Activated naive CD4-positive, alpha-beta T cell treated with anti-CD3 and anti-CD28 coated beads for 36 hours (primary cell): Measurements from ENCODE around the gene DNAH3. TPM values are rescaled to one million over a fixed set of nuclear protein-coding genes. Genes with fewer than 3 reads are reported as not detected.
"Not testable (repeated sequence)": the region's sequence is repeated elsewhere in the genome, so short reads cannot be mapped to it uniquely, and the experiment has no call there.

Source experiments
- CTCF ChIA-PET: fragments of 350-600 bp; sonication (Branson Sonifier 250); formaldehyde crosslinking; loops from one replicate; lab custom pipeline; 2021; ENCODE audit warnings: antibody characterized with exemption; lab: Charles Lee
- DNase-seq: peaks from one replicate; pipeline ENCODE4 v3.0.0-alpha.2; 2020
- H3K27ac Mint-ChIP-seq: one replicate; pipeline ENCODE4 v1.8.0; 2021; ENCODE audit warnings: mild to moderate bottlenecking, mixed read lengths
- H3K27me3 Mint-ChIP-seq: one replicate; pipeline ENCODE4 v1.8.0; 2021; ENCODE audit warnings: low read depth, mixed read lengths
- H3K36me3 Mint-ChIP-seq: one replicate; pipeline ENCODE4 v1.8.0; 2021; ENCODE audit warnings: low read depth, mixed read lengths
- H3K4me1 Mint-ChIP-seq: one replicate; pipeline ENCODE4 v1.8.0; 2021; ENCODE audit warnings: low read depth, mixed read lengths
- H3K4me3 Mint-ChIP-seq: one replicate; pipeline ENCODE4 v1.8.0; 2021; ENCODE audit warnings: mild to moderate bottlenecking, moderate library complexity, mixed read lengths
- H3K9me3 Mint-ChIP-seq: one replicate; pipeline ENCODE4 v1.8.0; 2021; ENCODE audit warnings: mixed read lengths
- intact Hi-C: fragments of 100-400 bp; cut with micrococcal nuclease; formaldehyde crosslinking; loops from one replicate; pipeline ENCODE4 v1.15.1; 2023
- total RNA-seq, 2 experiments: library from RNA; stranded (reverse); gene quantifications; one replicate each; pipeline ENCODE4 v1.2.3, GENCODE V29; 2021

The DNAH3 gene
- total RNA-seq, 2 experiments from 2014 or later: not detected

DNA sequence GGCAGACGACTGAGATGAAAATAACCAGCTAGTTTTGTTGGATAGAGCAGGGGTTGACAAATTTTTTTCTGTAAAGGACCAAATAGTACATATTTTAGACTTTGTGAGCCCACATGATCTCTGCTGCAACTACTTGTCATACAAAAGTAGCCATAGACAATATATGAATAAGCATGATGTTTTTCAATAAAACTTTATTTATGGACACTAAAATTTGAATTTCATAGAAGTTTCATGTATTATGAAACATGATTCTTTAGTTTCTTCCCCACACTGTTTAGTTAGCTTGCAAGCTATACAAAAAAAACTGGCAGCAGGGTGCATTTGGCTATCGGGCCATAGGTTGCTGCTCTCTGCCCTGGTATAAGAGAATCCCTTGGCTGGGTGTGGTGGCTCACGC lies 193.5 kb downstream of the DNAH3 start:
- Mint-ChIP-seq H3K27me3 (no peaks in the 10 kb centered on the region), H3K9me3 (no peaks in the 10 kb centered on the region), H3K4me1 (no peaks in the 10 kb centered on the region), H3K36me3 (no peaks in the 10 kb centered on the region), H3K4me3 (no peak overlapping the region), H3K27ac (no peak overlapping the region)
- CTCF ChIA-PET: no interaction called here
- no peak for DNase-seq
- intact Hi-C loops: no loop called here

DNA sequence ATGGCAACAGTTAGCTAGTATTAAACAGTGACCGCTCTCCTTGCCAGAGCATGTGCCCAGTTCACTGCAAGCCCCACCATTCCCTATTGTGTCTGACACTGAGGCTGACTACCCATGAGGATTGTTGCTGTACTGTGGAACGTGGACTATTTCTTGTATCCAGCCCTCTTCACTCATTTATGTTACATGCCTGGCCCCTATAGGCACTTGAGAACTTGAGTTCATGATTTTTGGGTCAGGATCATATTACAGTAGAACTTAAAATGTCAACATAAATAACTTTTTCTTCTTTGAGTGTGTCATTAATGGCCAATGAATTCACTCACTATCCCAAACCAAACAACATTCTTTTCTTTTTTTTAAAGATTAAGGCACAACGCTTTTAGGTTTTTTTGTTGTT lies 194.3 kb downstream of the DNAH3 start:
- H3K27me3 Mint-ChIP-seq: no peaks in the 10 kb centered on the region
- no peaks in the 10 kb centered on the region for H3K9me3 Mint-ChIP-seq
- no peaks in the 10 kb centered on the region for H3K36me3 Mint-ChIP-seq
- CTCF ChIA-PET: interaction anchor here (0.6 kb wide), 1 partner anchor 630 kb away, joined by 3 read pairs; no protein-coding TSS in a partner anchor
- DNase-seq: no peak
- intact Hi-C loops: no loop called here
- H3K4me1 Mint-ChIP-seq: no peaks in the 10 kb centered on the region
- no peak overlapping the region for H3K4me3 Mint-ChIP-seq
- H3K27ac Mint-ChIP-seq: no peak overlapping the region

DNA sequence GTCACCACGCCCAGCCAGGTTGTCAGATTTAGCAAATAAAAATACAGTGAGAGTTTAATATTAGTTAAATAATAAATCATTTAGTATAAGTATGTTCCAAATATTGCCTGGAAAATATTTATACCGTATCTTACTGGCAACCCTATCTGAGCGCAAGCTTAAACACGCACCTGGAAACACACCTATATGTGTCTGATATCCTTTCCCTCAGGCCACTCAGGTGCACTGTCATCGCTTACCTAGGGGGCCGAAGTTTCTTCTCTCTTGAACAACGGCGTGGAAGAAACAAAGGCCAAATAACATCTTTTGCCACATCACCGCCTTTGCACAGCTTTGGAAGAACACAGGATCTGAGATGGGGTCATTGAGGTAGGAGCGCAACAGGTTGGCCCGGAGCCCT lies 196.1 kb downstream of the DNAH3 start:
- intact Hi-C loops: no loop called here
- no peaks in the 10 kb centered on the region for H3K36me3 Mint-ChIP-seq
- CTCF ChIA-PET: no interaction called here

DNA sequence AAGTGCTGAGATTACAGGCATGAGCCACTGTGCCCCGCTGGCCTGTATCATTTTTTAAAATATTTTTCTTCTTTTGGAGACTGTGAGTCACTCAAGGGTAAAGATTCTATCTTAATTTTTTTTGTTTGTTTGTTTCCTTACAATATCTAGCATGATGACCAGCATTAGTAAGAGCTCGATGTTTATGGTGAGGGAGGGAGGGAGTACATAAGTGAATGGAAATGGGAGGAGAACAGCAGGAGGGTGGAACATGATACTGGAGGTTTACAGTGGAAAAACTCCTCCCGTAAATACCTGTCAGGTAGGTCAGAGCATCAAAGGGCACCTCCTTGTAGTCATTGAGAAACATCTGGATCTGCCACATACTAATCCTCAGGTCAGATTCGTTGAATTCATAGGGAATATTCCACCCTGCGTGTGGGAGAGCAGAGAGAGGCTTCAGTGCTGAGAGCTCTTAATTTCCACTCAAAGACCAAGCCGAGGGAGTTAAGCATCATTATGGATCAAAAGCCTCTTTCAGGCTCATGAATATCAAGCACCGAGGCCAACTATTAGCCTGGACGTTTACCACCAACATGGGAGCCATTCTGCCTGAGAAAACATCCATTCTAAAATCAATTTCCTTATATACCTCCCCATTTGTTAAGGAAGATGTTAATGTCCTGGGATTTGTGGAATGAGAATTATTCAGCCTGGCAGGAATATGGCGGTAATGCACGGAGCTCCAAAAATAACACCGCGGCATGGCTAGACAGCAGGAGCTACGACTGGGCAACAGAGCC lies 198.3 kb downstream of the DNAH3 start:
- H3K36me3 Mint-ChIP-seq: no peaks in the 10 kb centered on the region
- no peak overlapping the region for H3K27ac Mint-ChIP-seq
- no peak overlapping the region for H3K4me3 Mint-ChIP-seq
- no peaks in the 10 kb centered on the region for H3K4me1 Mint-ChIP-seq
- no peak for DNase-seq
- CTCF ChIA-PET: no interaction called here
- intact Hi-C loops: no loop called here
- no peaks in the 10 kb centered on the region for H3K9me3 Mint-ChIP-seq
- no peaks in the 10 kb centered on the region for H3K27me3 Mint-ChIP-seq

More for the DNA sequence above, 196.1 kb downstream of the DNAH3 start:
- DNase-seq: no peak
- H3K4me3 Mint-ChIP-seq: no peak overlapping the region
- H3K27ac Mint-ChIP-seq: no peak overlapping the region
- H3K27me3 Mint-ChIP-seq: no peaks in the 10 kb centered on the region
- H3K4me1 Mint-ChIP-seq: no peaks in the 10 kb centered on the region
- no peaks in the 10 kb centered on the region for H3K9me3 Mint-ChIP-seq

DNA sequence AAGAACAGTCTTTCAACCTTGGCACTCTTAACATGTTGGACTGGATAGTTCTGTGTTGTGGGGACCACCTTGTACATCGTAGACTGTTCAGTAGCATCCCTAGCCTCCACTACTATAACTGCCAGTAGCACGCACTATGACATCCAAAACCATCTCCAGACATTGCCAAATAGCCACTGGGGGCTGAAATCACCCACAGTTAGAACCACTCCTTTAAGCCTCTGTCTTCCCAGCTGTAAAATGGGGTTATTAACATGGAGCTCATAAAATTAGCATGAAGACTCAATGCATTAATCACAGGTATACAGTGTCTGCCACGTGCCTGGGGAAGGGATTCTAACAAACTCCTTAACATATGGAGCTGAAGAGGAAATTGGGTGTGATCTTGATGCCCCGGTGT lies 200.4 kb downstream of the DNAH3 start:
- intact Hi-C loops: no loop called here
- no peaks in the 10 kb centered on the region for H3K27me3 Mint-ChIP-seq
- H3K4me3 Mint-ChIP-seq: no peak overlapping the region
- H3K9me3 Mint-ChIP-seq: no peaks in the 10 kb centered on the region
- H3K4me1 Mint-ChIP-seq: no peaks in the 10 kb centered on the region
- CTCF ChIA-PET: interaction anchor here (0.6 to 1.2 kb wide), 2 partner anchors 100 to 144 kb away, joined by 3 to 5 read pairs; partner anchors contain the start of genes ERI2 and REXO5
- H3K27ac Mint-ChIP-seq: no peak overlapping the region
- H3K36me3 Mint-ChIP-seq: no peaks in the 10 kb centered on the region
- DNase-seq: no peak

DNA sequence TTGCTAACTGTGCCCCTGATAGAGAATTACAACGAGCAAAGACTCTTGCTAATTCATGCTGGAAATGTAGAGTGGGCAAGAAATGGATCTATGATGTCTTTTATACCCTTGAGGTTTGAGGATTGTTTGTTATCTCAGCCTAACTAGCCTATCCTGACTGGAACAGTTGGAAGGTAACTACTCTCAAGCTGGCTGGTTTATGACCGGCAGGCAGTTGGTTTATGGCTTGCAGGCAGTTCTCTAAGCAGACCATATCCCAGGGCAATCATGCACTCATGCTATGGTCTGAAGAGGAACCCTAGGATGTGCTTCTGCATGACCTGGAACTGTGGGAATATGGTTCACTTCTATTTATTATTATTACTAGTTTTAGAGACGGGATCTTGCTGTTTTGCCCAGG lies 201.0 kb downstream of the DNAH3 start:
- H3K4me3 Mint-ChIP-seq: no peak overlapping the region
- no peak for DNase-seq
- H3K9me3 Mint-ChIP-seq: no peaks in the 10 kb centered on the region
- H3K36me3 Mint-ChIP-seq: no peaks in the 10 kb centered on the region
- CTCF ChIA-PET: no interaction called here
- H3K27me3 Mint-ChIP-seq: no peaks in the 10 kb centered on the region
- intact Hi-C loops: no loop called here
- H3K4me1 Mint-ChIP-seq: peaks cover 3% of the 10 kb centered on the region
- H3K27ac Mint-ChIP-seq: no peak overlapping the region

DNA sequence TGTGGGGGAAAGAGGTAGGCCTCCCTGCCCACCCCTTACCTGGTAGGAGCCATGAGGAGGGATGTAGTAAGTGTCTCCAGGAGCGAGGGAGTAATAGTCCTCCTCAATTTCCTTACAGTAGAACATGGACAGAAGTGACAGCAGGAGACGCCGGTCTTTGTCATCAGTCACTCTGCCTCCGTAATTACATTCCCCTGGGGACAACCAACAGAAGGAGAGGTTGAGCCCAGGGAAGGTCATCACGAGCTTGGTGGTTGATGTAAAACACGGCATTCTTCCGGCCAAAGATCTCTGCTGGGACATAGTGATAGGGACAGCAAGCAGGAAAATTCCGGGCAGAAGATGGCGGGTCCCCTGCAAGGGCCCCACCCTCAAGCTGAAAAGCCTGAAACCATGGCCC lies 202.2 kb downstream of the DNAH3 start:
- Mint-ChIP-seq H3K27ac (no peak overlapping the region), H3K36me3 (no peaks in the 10 kb centered on the region), H3K4me1 (peaks cover 4% of the 10 kb centered on the region), H3K9me3 (no peaks in the 10 kb centered on the region), H3K4me3 (no peak overlapping the region), H3K27me3 (no peaks in the 10 kb centered on the region)
- no peak for DNase-seq
- intact Hi-C loops: no loop called here
- CTCF ChIA-PET: no interaction called here

DNA sequence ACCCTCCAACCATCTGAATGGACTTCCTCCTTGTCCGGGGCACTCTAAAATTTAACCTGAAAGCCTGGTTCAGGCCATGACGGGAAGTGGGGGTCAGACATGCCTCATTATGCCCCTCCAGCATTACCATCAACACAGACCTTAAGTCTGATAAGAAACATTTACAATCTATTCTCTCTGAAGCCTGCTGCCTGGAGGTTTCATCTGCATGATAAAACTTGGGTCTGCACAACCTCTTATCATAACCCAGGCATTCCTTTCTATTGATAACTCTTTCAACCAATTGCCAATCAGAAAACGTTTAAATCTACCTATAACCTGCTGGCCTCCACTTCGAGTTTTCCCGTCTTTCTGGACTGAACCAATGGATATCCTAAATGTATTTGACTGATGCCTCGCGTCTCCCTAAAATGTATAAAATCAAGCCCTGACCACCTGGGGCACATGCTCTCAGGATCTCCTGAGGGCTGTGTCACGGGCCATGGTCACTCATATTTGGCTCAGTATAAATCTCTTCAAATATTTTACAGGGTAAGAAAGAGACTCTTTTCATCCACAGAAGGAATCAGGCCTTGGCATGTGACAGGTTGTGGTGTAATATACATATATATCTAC lies 204.5 kb downstream of the DNAH3 start:
- H3K36me3 Mint-ChIP-seq: no peaks in the 10 kb centered on the region
- no peak overlapping the region for H3K4me3 Mint-ChIP-seq
- intact Hi-C loops: no loop called here
- H3K4me1 Mint-ChIP-seq: peaks cover 16% of the 10 kb centered on the region
- H3K27me3 Mint-ChIP-seq: no peaks in the 10 kb centered on the region
- H3K27ac Mint-ChIP-seq: no peak overlapping the region
- H3K9me3 Mint-ChIP-seq: no peaks in the 10 kb centered on the region
- CTCF ChIA-PET: no interaction called here
- no peak for DNase-seq

DNA sequence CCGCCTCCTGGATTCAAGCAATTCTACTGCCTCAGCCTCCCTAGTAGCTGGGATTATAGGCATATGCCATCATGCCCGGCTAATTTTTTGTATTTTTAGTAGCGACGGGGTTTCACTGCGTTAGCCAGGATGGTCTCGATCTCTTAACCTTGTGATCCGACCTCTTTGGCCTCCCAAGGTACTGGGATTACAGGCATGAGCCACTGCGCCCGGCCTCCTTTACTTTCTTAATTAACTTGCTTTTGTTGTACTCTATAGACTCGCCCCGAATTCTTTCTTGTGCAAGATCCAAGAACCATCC lies 205.1 kb downstream of the DNAH3 start:
- DNase-seq, H3K27me3 Mint-ChIP-seq, H3K4me3 Mint-ChIP-seq, CTCF ChIA-PET, H3K9me3 Mint-ChIP-seq, H3K36me3 Mint-ChIP-seq, H3K27ac Mint-ChIP-seq: not testable (repeated sequence)
- H3K4me1 Mint-ChIP-seq: peaks cover 19% of the 10 kb centered on the region
- intact Hi-C loops: loop anchor here (1.0 kb wide), 1 partner anchor 95 kb away; no protein-coding TSS in a partner anchor

DNA sequence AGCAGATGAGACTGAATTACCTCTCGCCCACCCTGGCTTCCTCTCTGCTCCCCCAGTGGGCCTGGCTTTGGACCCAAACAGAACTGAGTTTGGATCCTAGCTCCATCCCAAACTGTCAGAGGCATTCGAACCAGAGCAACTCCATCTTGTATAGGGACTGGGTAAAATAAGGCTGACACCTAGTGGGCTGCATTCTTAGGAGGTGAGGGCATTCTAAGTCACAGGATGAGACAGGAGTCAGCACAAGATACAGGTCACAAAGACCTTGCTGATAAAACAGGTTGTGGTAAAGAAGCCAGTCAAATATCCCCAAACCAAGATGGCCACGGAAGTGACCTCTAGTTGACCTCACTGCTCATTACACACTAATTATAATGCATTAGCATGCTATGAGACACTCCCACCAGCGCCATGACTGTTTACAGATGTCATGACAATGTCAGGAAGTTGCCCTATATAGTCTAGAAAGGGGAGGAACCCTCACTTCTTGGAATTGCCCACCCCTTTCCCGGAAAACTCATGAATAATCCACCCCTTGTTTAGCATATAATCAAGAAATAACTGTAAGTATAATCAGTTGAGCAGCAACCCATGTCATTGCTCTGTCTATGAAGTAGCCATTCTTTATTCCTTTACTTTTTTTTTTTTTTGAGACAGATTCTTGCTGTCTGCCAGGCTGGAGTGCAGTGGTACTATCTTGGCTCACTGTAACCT lies 205.6 kb downstream of the DNAH3 start:
- Mint-ChIP-seq H3K4me1 (peaks cover 19% of the 10 kb centered on the region), H3K36me3 (no peaks in the 10 kb centered on the region), H3K27ac (no peak overlapping the region), H3K4me3 (no peak overlapping the region), H3K9me3 (no peaks in the 10 kb centered on the region), H3K27me3 (no peaks in the 10 kb centered on the region)
- intact Hi-C loops: loop anchor here (1.0 kb wide), 1 partner anchor 95 kb away; no protein-coding TSS in a partner anchor
- DNase-seq: peak; percentile 58
- CTCF ChIA-PET: interaction anchor here (1.1 kb wide), 1 partner anchor 95 kb away, joined by 6 read pairs; no protein-coding TSS in a partner anchor

DNA sequence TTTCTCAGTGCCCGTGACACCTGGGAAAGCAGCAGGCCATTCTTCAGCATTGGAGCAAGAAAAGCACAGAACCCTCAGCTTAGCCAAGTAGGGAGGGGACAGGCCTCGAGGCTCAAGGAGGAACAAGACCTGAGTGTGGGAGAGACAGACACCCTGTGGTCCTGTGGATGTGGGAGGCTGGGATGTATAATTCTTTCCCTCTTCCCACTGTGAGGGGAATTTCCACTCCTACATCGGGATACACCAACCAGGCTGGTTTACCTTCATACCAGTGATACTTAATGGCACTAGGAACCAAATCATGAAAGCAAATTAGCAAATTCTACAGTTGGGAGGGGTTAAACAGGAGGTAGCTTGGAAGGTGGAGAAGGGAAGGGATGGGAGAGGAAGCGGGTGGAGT lies 208.4 kb downstream of the DNAH3 start:
- no peak overlapping the region for H3K27ac Mint-ChIP-seq
- intact Hi-C loops: no loop called here
- CTCF ChIA-PET: interaction anchor here (0.6 to 1.3 kb wide), 4 partner anchors 31 to 1376 kb away, joined by 3 to 5 read pairs (median 4); no protein-coding TSS in a partner anchor
- no peak for DNase-seq
- no peaks in the 10 kb centered on the region for H3K27me3 Mint-ChIP-seq
- H3K36me3 Mint-ChIP-seq: no peaks in the 10 kb centered on the region
- H3K9me3 Mint-ChIP-seq: no peaks in the 10 kb centered on the region
- H3K4me3 Mint-ChIP-seq: no peak overlapping the region
- H3K4me1 Mint-ChIP-seq: peaks cover 33% of the 10 kb centered on the region

DNA sequence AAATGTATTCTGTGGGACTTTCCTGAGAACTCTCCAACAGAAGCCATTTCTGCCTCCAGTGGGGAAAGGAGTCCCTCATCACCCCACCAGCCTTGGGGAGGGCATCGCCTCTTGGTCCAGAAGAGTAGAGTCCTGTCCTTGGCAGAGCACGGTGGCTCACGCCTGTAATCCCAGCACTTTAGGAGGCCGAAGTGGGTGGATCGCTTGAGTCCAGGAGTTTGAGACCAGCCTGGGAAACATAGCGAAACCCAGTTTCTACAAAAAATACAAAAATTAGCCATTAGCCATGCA lies 209.1 kb downstream of the DNAH3 start:
- no peaks in the 10 kb centered on the region for H3K36me3 Mint-ChIP-seq
- intact Hi-C loops: no loop called here
- H3K9me3 Mint-ChIP-seq: no peaks in the 10 kb centered on the region
- CTCF ChIA-PET: interaction anchor here (1.0 to 1.3 kb wide), 2 partner anchors 30 to 91 kb away, joined by 3 to 4 read pairs; no protein-coding TSS in a partner anchor
- no peak overlapping the region for H3K27ac Mint-ChIP-seq
- H3K4me3 Mint-ChIP-seq: no peak overlapping the region
- H3K4me1 Mint-ChIP-seq: peaks cover 33% of the 10 kb centered on the region
- H3K27me3 Mint-ChIP-seq: no peaks in the 10 kb centered on the region
- no peak for DNase-seq
